GM20000 (cell line): ENCODE data around the gene TPD52L2.
A peak's percentile ranks its signal among the peaks of the same experiment; 100 is the strongest.

ENCODE experiments used
- DNase-seq: peaks from one replicate; pipeline ENCODE4 v3.0.0; 2012; ENCODE audit warnings: low spot score
- CTCF ChIP-seq: IDR thresholded peaks from 2 replicates; pipeline ENCODE4 v1.5.1; 2012; ENCODE audit warnings: mild to moderate bottlenecking, control low read depth; ENCODE audit errors: extremely low read depth, missing control alignments

The TPD52L2 gene

GRCh38 chr20:63894358-63895201 is 29.5 kb downstream of the TPD52L2 start, which contains the start of gene DNAJC5:
Gene DNAJC5, plus strand, starts transcription at chr20:63895126. Its CDS starts 33,220 bp downstream, at chr20:63928346.
- TF ChIP-seq CTCF: no peak

GRCh38 chr20:63895202-63895951 is 30.3 kb downstream of the TPD52L2 start:
- DNase-seq: no peak
- TF ChIP-seq CTCF: no peak

More at GRCh38 chr20:63894358-63895201, 29.5 kb downstream of the TPD52L2 start, which contains the start of gene DNAJC5:
- peak; percentile 100 for DNase-seq

DNA sequence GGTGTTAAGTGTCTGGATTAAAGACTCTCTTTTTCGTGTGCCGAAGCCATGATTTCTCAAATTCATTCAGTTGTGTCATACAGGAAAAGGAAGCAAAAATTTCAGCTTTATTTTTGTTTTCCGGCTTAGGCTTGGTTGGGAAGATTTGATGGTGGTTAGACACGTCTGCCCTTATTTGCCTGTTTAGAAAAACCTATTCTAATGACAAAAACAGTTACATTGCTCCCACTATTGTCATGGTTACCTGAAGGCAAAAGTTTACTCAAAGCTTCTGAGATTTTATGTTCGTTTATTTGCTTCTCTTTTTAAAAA is 30.8 kb downstream of the TPD52L2 start:
- TF ChIP-seq CTCF: no peak
- DNase-seq: no peak

- TF ChIP-seq CTCF: no peak
- peak; percentile 78 for DNase-seq
Measured at GRCh38 chr20:63896264-63897105, 31.4 kb downstream of the TPD52L2 start.

DNA sequence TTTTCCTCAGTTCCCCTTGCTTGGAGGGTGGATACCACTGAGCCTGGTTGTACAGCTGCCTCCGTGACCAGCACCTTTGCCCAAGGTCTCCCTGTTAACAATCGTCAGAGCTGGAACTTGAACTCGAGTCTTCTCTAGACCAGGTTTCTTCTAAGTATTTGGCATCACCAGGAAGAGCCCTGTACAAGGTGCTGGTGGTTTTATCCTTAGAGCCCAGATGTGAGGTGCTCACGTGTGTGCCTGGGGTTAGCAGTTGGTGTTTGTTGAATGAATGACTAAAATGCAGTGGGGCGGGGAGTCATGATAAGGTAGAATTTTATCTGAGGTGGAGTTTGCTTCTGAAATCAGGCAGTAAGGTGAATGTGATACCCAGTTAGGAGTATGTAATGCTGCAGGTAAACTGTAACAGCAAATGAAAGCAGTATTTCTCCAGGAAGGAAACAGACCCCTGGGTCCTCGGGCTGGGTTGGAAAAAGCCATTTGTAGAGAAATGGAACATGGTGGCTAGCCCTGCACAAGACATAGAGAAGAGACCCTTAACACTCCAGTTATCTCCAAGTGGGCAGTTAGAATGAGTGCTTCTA is 33.0 kb downstream of the TPD52L2 start:
- no peak for DNase-seq
- no peak for TF ChIP-seq CTCF

GRCh38 chr20:63898882-63899558 is 34.0 kb downstream of the TPD52L2 start:
- no peak for DNase-seq

More at GRCh38 chr20:63898882-63899558, 34.0 kb downstream of the TPD52L2 start:
- TF ChIP-seq CTCF: no peak
